NCI-H774 (cell line): Measurements from ENCODE around the gene SLC12A7.
"Not testable (repeated sequence)": the region's sequence is repeated elsewhere in the genome, so short reads cannot be mapped to it uniquely, and the experiment has no call there.

Experiments used
- DNase-seq: peaks from one replicate; lab custom pipeline; 2025; lab: John Stamatoyannopoulos, UW

The SLC12A7 gene

DNA sequence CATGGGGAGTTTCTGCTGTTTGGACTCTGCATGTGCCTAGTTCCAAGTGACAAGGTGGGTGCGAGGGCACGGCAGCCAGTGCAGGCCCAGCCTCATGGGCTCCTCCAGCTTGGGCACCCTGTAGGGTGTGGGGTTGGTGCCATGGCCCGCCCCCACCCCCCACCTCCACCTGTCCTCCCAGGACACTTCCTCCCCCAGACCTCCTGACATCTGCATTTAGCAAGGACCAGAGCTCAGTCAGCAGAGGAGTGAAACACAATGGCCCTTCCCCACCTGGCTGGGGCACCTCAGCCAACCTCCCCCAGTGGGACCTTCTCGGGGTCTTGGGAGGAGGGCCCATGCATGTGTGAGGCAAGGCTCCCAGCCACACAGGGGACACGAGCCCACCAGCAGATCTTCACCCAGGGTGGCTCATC, 105.2 kb downstream of the SLC12A7 start:
- DNase-seq: no peak

DNA sequence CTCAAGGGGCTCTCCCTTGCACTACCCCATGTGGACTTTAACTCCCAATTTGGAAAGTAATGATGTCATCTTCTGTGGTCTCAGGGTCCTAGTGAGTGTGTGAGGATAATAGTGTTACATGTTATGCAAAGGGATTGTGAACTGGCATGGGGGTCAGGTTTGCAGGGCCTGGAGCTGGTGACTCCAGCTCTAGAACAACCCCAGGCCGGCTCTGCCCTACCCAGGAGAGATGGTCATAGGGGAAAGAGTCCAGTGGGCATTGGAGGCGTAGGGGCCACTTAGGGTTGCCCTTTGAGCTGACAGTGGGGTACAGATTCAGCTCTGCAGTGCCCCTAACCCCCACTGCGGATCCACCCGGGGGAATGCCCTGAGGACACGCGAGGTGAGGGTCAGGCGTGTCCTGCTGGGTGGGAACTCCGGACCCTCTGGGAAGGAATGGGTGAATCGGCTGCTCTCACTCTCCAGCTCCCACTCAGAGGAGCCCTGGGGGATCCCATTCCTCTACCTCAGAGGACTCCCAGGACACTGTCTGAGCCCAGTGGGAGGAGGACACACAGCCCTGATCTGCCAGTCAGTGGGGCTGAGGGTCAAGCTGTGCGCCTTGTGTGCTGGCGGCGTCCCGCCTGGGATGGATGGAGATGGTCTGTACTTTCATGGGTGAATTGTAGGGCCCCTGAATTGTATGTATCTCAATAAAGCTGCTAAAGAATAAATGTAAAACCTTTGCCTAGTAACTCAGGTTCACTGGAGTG, 105.8 kb downstream of the SLC12A7 start:
- DNase-seq: no peak

DNA sequence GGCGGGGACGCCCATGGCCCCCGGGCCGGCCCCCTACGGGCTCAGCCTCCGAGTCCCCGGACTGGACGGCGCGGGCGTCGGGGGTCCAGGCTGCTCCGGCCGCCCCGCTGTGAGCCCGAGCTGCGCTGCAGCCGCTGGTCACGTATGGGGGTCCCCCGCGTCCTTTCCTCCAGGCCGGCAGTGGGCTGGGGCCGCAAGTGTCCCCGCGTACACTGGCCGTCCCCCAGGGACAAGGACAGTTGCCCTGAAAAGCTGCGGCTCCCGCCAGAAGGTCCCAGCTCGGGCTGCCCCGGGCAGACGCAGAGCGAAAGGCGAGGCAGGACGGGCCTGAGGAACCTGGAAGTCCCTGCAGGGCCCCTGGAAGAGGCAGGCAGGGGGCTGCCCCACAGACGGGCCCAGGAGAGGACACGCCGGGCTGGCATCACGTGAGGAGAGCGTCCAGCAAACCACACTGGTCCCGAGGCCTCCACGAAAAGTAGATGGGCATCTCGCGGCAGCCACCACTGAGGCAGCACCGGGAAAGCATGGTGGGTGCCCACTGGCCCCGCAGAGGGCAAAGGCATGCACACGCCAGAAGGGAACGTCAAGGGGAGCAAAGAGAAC, 106.5 kb downstream of the SLC12A7 start:
- DNase-seq: no peak

DNA sequence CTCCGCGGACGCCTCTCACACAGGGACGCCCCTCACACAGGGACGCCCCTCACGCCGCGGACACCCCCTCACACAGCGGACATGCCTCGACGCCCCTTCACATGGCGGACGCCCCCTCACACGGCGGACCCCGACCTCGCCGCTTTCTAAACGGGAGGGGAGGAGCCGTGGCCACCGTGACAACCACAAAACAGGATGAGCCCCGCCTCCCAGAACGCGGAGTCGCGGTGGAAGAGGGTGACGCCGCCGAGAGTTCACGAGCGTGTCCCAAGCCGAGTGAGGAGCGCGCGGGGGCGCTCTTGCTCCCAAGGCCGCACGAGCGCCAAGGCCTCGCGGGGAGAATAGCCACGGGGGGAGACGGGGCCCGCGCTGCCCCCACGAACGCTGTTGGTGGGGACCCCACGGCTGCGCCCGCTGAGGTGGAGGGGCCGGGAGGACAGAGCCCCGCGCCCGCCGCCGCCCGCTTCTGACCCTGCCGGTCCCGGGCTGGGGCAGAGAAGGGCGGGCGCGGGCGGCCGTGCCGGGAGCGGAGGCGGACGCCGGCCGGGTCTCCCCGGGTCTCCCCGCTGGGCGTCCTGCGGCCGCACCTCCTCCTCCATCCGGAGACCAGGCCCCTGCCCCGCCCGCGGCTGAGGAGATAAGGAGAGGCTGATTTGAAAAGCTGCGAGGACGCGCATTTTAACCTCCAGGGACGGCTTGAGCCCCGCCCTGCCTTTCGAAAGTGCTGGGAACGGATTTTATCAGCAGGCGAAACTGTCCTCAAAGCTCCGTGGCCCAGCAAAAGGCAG, 107.2 kb downstream of the SLC12A7 start:
- peak; percentile 18 for DNase-seq

DNA sequence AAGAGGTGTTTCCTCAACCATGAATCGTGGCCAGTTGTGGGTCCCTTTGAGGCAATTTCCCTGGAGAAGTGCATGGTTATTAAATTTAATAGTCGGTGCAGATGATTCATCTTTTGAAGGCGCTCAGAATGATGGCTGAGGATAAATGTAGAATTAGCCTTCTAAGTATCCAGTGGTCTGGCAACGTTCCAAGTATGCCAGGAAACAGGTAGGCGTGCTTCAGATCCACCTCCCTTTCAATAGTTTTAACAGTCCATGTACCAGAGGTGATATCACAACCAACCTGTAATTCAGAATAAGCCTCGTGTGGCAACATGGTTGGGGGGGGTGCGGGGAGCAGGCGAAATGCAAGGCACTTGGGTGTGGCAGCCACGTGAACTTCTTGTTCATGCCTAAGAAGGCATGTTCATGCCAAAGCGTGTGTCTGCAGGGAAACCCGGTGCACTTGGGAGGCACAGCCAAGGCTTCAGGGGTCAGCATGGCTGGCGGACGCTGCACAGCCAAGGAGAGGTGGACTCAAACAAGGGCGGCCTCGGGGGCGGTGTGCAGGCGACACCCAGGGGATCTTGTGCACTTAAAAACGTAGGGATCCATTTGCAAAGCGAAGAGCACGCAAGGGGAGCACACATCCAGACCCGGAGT, 108.4 kb downstream of the SLC12A7 start:
- DNase-seq: no peak

DNA sequence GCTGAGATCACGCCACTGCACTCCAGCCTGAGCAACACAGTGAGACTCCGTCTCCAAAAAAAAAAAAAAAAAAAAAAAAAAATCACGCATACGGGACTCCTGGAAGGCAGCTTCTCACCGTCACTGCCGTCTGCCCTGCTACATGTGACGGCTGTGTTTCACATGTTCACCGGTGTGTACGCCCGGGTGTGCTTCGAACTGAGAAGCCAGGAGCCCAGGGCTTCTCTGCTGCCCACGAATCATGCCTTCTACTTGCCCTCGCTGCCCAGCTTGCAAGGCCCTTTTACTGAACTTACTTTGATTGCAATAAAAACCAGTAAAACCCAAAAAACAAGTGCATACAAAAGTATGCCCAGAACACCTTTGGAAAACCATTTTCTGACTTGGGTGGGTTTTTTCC, 109.0 kb downstream of the SLC12A7 start:
- no peak for DNase-seq

DNA sequence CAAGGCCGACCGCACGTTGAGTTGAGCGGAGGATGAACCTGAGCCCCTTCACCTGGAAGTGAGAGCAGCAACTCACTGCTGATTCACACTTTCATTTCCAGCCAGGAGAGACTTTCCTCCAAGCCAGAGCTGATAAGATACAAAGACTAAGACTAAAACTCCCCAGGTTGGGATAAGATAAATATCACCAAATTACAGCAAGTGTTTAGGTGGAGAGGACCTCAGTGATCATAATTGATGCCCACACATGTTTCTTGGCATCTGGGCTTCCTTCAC, 109.7 kb downstream of the SLC12A7 start:
- no peak for DNase-seq

DNA sequence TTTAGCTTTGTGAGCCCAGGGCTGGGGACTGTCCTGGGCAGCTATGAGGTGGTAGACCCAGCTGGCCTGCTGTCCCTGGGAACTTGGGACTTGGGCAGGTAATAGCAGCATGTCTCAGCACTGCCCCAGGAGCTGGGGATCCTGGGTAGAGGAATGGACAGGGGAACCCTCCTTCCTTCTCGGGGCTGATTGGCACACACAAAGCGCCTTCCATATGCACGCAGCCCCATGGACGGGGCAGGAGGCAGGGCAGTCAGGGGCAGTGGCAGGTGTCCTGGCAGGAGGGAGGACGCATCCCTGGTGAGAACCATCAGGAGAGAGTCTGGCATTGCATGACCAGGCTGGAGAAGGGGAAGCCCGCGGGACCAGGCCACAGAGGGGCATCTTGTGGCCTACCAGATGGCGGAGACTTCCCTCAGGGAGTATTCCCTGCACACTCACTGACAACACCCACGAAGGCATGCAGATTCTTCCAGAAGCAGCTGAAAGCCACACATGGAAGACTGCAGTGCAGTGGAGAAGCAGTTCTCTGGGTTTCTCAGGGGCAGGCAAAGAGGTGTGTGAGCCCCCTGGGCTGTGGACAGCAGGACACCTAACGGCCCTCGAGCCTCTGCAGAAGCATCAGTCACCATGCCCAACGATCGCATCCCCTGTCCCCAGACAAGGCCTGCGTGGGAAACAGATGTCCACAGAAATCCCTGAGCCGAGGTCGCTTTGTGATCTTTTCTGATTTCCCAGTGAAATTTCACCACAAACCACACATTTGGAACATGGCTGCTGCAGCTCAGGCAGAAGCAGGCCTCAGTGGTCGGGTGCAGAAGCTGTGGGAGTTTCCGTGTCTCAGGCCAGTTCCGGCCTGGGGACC, 110.2 kb downstream of the SLC12A7 start:
- DNase-seq: no peak

DNA sequence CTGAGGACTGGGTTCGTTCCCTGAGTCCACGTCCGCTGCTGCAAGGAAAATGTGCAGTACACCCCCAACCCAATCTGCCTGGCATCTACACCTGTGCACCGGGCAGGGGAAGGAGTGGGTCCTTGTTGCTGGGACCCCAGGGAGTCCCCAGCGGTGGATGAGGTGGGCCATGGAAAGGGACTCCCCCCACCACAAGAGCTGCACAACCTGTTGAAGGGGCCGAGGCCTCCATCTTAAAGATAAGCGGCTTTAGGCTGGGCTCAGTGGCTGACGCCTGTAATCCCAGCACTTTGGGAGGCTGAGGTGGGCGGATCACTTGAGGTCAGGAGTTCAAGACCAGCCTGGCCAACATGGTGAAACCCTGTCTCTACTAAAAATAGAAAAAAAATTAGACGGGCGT, 111.0 kb downstream of the SLC12A7 start:
- DNase-seq: not testable (repeated sequence)
